NCI-H2107 (cell line): ENCODE data around the gene CNNM2.
A peak's percentile ranks its signal among the peaks of the same experiment; 100 is the strongest.

Experiments used
- DNase-seq: peaks from one replicate; lab custom pipeline; 2025; lab: John Stamatoyannopoulos, UW

Gene CNNM2

DNA sequence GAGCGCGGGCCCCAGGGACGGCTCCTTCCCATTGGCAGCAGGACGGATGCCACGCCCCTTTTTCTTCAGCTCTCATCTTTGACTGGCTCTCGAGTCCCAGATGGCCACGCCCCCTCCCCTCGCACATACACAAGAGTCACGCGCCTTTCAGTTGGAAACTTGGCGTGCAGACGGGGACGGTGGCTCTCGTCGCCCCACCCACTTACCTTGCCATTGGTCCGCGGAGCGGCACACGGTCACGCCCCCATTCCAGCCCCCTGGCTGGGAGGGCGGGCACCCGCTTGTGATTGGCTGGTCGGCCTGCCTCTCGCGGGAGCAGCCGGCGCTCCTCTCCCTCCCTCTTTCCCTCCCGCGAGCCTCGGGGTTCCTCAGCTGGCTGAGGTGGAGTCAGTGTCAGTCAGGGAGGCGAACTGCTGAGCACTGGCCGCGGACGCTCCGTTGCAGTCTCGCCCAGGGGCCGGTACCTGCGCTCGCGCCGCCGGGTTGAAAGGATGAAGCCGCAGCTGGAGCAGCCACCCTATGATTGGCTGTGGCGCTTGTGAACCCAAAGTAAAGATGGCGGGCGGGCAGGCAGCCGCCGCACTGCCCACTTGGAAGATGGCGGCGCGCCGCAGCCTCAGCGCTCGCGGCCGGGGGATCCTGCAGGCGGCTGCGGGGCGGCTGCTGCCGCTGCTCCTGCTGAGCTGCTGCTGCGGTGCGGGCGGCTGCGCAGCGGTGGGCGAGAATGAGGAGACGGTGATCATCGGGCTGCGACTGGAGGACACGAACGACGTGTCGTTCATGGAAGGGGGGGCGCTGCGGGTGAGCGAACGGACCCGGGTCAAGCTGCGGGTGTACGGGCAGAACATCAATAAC lies at the start of gene CNNM2:
TSS of gene CNNM2 (plus strand) at position 333 of the 855 bp plus-strand sequence. CDS start at position 520, 187 bp downstream.
- peak; percentile 85 for DNase-seq

GRCh38 chr10:102868911-102869257 lies 49.2 kb upstream of the CNNM2 start:
- no peak for DNase-seq

DNA sequence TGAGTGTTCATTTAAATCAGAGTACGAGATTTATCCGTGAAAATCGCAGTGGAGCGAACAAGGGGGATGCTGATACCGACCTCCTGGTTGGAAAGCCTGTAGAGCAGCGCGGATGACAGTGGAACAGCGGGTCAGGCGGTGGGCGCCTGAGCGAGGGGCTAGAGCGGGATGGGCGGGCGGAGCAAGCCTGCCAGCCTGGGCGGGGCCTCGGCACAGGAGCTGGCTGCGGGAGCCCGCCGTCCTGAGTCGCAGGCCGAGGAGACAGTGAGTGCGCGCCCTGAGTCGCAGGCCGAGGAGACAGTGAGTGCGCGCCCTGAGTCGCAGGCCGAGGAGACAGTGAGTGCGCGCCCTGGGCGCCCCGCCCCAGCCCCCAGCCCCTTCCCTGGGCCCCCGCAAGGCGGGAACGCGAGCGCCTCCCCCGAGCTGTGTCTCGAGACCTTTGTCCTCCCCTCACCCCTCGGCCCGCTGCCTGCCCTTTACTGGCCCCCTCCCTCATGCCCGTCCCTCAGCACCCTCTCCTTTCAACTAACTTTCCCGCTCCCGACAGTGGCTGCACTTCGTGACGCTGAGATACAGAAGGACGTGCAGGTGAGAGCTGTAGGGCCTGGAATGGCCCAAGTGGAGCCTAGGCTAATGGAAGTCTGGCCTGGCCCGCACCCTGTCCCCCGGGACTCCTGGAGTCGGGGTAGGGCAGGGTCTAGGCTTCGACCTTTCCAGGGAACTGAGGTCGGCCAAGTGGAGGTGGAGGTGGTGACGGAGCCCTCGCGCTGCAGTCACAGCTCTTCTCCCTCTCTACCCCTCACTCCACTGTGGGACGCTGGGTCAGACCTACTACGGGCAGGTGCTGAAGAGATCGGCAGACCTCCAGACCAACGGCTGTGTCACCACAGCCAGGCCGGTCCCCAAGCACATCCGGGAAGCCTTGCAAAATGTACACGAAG lies 48.6 kb upstream of the CNNM2 start, which contains the start of gene AS3MT:
TSS of gene AS3MT (plus strand) at position 213 of the 941 bp plus-strand sequence. CDS start at position 336, 123 bp downstream.
- DNase-seq = no peak

DNA sequence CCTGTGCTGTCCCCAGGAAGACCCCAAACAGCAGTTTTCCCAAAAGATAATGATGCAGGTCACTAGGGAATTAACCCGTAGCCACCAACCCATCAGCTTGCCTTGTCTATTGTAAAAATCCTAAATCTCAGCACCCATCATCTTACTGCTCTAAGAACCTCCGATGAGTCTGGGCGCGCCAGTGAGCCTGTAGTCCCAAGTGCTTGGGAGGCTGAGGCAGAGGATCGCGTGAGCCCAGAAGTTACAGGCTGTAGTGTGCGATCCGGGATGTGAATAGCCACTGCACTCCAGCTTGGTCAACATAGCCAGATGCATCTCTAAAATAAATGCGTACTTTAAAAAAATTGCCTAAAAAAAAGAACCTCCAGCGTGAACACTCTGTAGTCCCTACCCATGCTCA lies 47.9 kb upstream of the CNNM2 start:
- DNase-seq = no peak

GRCh38 chr10:102872163-102872562 lies 45.9 kb upstream of the CNNM2 start:
- no peak for DNase-seq

GRCh38 chr10:102876747-102877153 lies 41.3 kb upstream of the CNNM2 start:
- no peak for DNase-seq

DNA sequence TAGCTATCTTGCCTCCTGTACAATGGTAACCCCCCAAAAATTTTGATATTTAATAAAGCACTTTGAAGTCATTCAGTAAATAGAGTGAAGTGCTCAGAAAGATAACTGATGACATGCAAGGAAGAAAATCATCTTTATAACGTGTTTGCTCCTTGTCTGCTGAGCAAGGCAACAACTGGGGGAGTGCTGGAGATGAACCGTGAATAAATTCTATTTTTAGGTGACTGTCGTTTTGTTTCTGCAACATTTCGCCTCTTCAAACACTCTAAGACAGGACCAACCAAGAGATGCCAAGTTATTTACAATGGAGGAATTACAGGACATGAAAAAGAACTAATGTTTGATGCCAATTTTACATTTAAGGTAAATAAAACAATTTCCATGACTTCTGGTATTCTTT lies 39.5 kb upstream of the CNNM2 start:
- no peak for DNase-seq

GRCh38 chr10:102880256-102880655 lies 37.8 kb upstream of the CNNM2 start:
- DNase-seq = no peak

- no peak for DNase-seq
Observed at GRCh38 chr10:102888048-102888447, 30.0 kb upstream of the CNNM2 start.

GRCh38 chr10:102894466-102895213 lies 23.5 kb upstream of the CNNM2 start:
- no peak for DNase-seq

DNA sequence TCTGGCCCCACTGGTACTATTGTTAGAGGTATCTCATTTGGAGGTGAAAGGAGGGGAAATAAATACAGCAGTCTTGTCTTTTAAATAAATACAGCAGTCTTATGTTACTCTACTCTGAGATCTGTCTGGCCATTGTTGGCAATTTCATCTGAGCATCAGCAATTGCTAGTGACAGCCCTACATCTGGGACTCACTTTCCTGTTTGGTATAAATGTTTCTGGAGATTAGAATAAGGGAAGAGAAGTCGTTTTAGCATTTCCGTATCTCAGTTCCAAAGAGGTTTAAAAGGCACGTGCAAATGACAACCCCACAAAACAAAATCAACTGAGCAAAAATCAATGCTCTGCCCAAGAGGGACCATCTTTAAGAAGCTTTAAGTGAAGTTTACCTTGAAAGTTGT lies 18.1 kb upstream of the CNNM2 start:
- no peak for DNase-seq

DNA sequence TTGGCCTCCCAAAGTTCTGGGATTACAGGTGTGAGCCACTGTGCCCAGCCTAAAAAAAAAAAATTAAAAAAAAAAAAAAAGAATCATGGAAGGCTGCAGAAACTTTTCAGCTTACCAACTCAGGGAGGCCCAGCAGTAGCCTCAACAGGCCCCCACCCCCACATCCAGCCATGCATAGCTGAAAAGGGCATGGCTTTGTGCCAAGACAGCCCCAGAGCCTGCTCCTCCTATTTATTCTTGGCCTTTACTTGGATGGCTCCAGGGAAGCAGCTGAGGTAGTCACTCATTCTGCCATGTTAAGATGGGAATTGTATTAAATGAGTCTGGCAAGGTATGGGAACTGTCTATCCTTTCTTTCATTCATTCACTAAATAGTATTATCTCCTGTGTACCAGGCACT lies 13.7 kb upstream of the CNNM2 start:
- no peak for DNase-seq

DNA sequence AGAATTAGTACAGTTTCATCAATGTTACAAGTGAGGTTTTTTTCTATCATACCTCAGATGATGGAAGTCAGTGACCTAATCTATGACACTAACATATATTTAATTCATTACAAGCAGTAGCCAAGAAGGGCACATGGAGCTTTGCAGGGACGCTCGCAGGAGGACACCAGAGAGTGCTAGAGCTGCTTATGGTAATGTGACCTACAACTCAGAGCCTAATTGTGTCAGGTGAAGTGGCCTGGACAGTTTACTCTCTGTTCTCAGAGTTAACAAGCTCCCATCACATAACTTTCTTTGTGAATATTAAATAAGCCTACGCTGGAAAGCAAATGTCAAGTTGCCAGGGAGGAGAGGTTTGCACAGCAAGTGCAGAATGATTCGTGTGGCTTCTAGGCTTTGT lies 11.6 kb upstream of the CNNM2 start:
- DNase-seq = no peak

GRCh38 chr10:102914781-102915180 lies 3.3 kb upstream of the CNNM2 start:
- DNase-seq = no peak

- DNase-seq = no peak
Observed at GRCh38 chr10:102916173-102916572, 1.9 kb upstream of the CNNM2 start.

DNA sequence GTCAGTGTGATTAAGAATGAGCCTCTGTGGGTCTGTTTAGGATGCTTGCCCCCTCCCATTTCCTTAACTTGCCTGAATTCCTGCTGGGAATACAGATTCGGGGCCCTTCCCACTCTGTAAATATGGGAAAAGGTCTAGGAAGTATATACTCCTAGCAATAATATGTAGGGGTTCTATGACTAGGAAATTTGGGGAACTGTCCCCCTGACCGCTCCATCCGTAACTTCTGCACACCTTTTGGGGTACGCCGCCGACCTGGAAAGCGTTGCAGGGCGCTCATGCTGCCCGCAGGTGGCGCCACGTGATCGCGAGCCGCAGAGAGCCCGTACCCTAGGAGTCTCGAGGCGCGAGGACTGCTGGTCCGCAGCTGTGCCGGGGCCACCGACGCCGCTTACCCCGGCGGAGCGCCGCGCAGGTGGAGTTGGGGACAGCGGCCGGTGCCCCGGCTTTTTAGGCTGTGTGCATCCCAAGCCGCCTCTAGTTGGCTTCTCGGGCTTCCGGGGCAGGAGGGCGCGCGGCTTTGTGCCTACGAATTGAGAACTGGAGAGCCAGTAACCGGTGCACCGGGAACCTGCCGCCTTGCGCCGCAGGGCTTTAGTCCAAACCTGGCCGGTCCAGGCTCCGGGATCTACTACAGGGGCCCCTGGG lies 656 bp upstream of the CNNM2 start:
- peak; percentile 33 for DNase-seq

DNA sequence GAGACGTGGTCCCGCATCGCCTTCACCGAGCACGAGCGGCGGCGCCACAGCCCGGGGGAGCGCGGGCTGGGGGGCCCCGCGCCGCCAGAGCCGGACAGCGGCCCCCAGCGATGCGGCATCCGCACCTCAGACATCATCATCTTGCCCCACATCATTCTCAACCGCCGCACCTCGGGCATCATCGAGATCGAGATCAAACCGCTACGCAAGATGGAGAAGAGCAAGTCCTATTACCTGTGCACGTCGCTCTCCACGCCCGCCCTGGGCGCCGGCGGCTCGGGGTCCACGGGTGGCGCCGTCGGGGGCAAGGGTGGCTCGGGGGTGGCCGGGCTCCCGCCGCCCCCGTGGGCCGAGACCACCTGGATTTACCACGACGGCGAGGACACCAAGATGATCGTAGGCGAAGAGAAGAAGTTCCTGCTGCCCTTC lies 737 bp downstream of the CNNM2 start:
- DNase-seq = no peak

DNA sequence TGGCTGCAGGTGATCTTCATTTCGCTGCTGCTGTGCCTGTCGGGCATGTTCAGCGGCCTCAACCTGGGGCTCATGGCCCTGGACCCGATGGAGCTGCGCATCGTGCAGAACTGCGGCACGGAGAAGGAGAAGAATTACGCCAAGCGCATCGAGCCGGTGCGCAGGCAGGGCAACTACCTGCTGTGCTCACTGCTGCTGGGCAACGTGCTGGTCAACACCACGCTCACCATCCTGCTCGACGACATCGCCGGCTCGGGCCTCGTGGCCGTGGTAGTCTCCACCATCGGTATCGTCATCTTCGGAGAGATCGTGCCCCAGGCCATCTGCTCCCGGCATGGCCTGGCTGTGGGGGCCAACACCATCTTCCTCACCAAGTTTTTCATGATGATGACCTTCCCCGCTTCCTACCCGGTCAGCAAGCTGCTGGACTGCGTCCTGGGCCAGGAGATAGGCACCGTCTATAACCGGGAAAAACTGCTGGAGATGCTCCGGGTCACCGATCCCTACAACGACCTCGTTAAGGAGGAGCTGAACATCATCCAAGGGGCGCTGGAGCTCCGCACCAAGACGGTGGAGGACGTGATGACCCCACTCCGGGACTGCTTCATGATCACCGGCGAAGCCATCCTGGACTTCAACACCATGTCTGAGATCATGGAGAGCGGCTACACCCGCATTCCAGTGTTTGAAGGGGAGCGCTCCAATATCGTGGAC lies 1.3 kb downstream of the CNNM2 start:
- no peak for DNase-seq

GRCh38 chr10:102919992-102920739 lies 2.1 kb downstream of the CNNM2 start:
- no peak for DNase-seq

- DNase-seq = no peak
Observed at GRCh38 chr10:102923601-102924000, 5.5 kb downstream of the CNNM2 start.
